H9 (cell line): ENCODE measurements around the gene STK25. TPM values are rescaled to one million over a fixed set of nuclear protein-coding genes. Genes with fewer than 3 reads are reported as not detected.
"Not testable (repeated sequence)": the region's sequence is repeated elsewhere in the genome, so short reads cannot be mapped to it uniquely, and the experiment has no call there.

Source experiments
- DNase-seq: peaks from one replicate; pipeline ENCODE4 v3.0.0-alpha.2; 2017
- H2AFZ ChIP-seq: one replicate; pipeline ENCODE4 v1.6.1; 2013; ENCODE audit warnings: mild to moderate bottlenecking, low read length, control low read depth, moderate library complexity
- H2AK5ac ChIP-seq: 2 replicates; pipeline ENCODE4 v1.6.1; 2013; ENCODE audit warnings: low read length, control low read depth, mixed read lengths; ENCODE audit not compliant: insufficient read length
- H2BK120ac ChIP-seq: one replicate; pipeline ENCODE4 v1.6.1; 2013; ENCODE audit warnings: low read depth, mild to moderate bottlenecking, low read length, control low read depth, inconsistent platforms; ENCODE audit not compliant: poor library complexity, severe bottlenecking
- H2BK12ac ChIP-seq: 2 replicates; pipeline ENCODE4 v1.6.1; 2013; ENCODE audit warnings: low read length, control low read depth, mixed read lengths, low read depth; ENCODE audit not compliant: insufficient read length
- H2BK15ac ChIP-seq: 2 replicates; pipeline ENCODE4 v1.6.1; 2013; ENCODE audit warnings: low read depth, low read length, control low read depth
- H2BK20ac ChIP-seq: one replicate; pipeline ENCODE4 v1.6.1; 2013; ENCODE audit warnings: low read depth, mild to moderate bottlenecking, low read length, control low read depth, inconsistent platforms; ENCODE audit not compliant: poor library complexity, severe bottlenecking
- H2BK5ac ChIP-seq: 2 replicates; pipeline ENCODE4 v1.6.1; 2013; ENCODE audit warnings: low read length, control low read depth, mixed read lengths; ENCODE audit not compliant: insufficient read length
- H3K14ac ChIP-seq: 2 replicates; pipeline ENCODE4 v1.6.1; 2013; ENCODE audit warnings: low read length, control low read depth; ENCODE audit not compliant: insufficient read depth
- H3K18ac ChIP-seq: 2 replicates; pipeline ENCODE4 v1.6.1; 2013; ENCODE audit warnings: low read depth, mild to moderate bottlenecking, mixed read lengths, low read length, control low read depth; ENCODE audit not compliant: insufficient read length
- H3K23ac ChIP-seq: 2 replicates; pipeline ENCODE4 v1.6.1; 2013; ENCODE audit warnings: low read length, control low read depth, mixed read lengths, low read depth; ENCODE audit not compliant: insufficient read length
- H3K23me2 ChIP-seq: 2 replicates; pipeline ENCODE4 v1.6.1; 2013; ENCODE audit warnings: low read depth, mild to moderate bottlenecking, mixed read lengths, low read length, control low read depth; ENCODE audit not compliant: insufficient read length, poor library complexity, severe bottlenecking
- H3K27ac ChIP-seq: 2 replicates; pipeline ENCODE4 v1.5.1; 2013; ENCODE audit warnings: low read length, control low read depth, mixed read lengths, low read depth; ENCODE audit not compliant: insufficient read length
- H3K27me3 ChIP-seq: 2 replicates; pipeline ENCODE4 v1.6.1; 2013; ENCODE audit warnings: low read length, control low read depth, inconsistent platforms; ENCODE audit not compliant: insufficient read depth
- H3K4ac ChIP-seq: 2 replicates; pipeline ENCODE4 v1.6.1; 2013; ENCODE audit warnings: low read depth, mild to moderate bottlenecking, control low read depth, inconsistent platforms, low read length, moderate library complexity
- H3K4me1 ChIP-seq: 2 replicates; pipeline ENCODE4 v1.6.1; 2013; ENCODE audit warnings: low read length, control low read depth, inconsistent platforms; ENCODE audit not compliant: insufficient read depth
- H3K4me2 ChIP-seq: 2 replicates; pipeline ENCODE4 v1.6.1; 2013; ENCODE audit warnings: low read length, control low read depth, mixed read lengths; ENCODE audit not compliant: insufficient read length, insufficient read depth
- H3K56ac ChIP-seq: 2 replicates; pipeline ENCODE4 v1.6.1; 2013; ENCODE audit warnings: low read depth, mild to moderate bottlenecking, mixed read lengths, low read length, control low read depth; ENCODE audit not compliant: insufficient read length
- H3K79me1 ChIP-seq: 2 replicates; pipeline ENCODE4 v1.6.1; 2013; ENCODE audit warnings: low read depth, mild to moderate bottlenecking, moderate library complexity, low read length, control low read depth, inconsistent platforms; ENCODE audit not compliant: insufficient read depth, poor library complexity, severe bottlenecking
- H3K79me2 ChIP-seq: 2 replicates; pipeline ENCODE4 v1.6.1; 2013; ENCODE audit warnings: low read length, control low read depth, inconsistent platforms; ENCODE audit not compliant: insufficient read depth
- H3K9ac ChIP-seq: 2 replicates; pipeline ENCODE4 v1.6.1; 2013; ENCODE audit warnings: low read length, control low read depth, mixed read lengths; ENCODE audit not compliant: insufficient read length; ENCODE audit errors: extremely low read depth
- H3K9me3 ChIP-seq: one replicate; pipeline ENCODE4 v1.6.1; 2013; ENCODE audit warnings: low read depth, low read length, inconsistent platforms; ENCODE audit not compliant: control insufficient read depth
- H3T11ph ChIP-seq: one replicate; pipeline ENCODE4 v1.6.1; 2013; ENCODE audit warnings: mild to moderate bottlenecking, low read length, control low read depth, inconsistent platforms
- H4K20me1 ChIP-seq: one replicate; pipeline ENCODE4 v1.6.1; 2013; ENCODE audit not compliant: control insufficient read depth, insufficient read length, insufficient read depth
- H4K5ac ChIP-seq: 2 replicates; pipeline ENCODE4 v1.6.1; 2013; ENCODE audit warnings: low read depth, mild to moderate bottlenecking, mixed read lengths, low read length, control low read depth; ENCODE audit not compliant: insufficient read length
- H4K8ac ChIP-seq: replicated peaks from 2 replicates; pipeline ENCODE4 v1.6.1; 2013; ENCODE audit warnings: low read length, control low read depth, mixed read lengths, low read depth; ENCODE audit not compliant: insufficient read length
- H4K91ac ChIP-seq: 2 replicates; pipeline ENCODE4 v1.6.1; 2013; ENCODE audit warnings: low read depth, mild to moderate bottlenecking, moderate library complexity, mixed read lengths, low read length, control low read depth; ENCODE audit not compliant: insufficient read length
- H3K27ac Mint-ChIP-seq, 3 experiments: 2 replicates in 2 of 3; 3 replicates in 1 of 3; pipeline ENCODE4 v1.8.0; 2020 to 2021; ENCODE audit warnings: mixed read lengths in 3 of 3, mild to moderate bottlenecking in 1 of 3, moderate library complexity in 1 of 3
- H3K27me3 Mint-ChIP-seq: 2 replicates; pipeline ENCODE4 v1.8.0; 2021; ENCODE audit warnings: low read depth, mild to moderate bottlenecking, moderate library complexity, mixed read lengths
- H3K36me3 Mint-ChIP-seq, 3 experiments: 2 replicates in 2 of 3; 3 replicates in 1 of 3; pipeline ENCODE4 v1.8.0; 2020 to 2021; ENCODE audit warnings: low read depth in 3 of 3, mixed read lengths in 3 of 3; ENCODE audit not compliant: insufficient read depth in 1 of 3
- H3K4me1 Mint-ChIP-seq, 2 experiments: 2 replicates each; pipeline ENCODE4 v1.8.0; 2020; ENCODE audit warnings: mixed read lengths in 2 of 2
- H3K4me3 Mint-ChIP-seq, 2 experiments: 2 replicates in 1 of 2; 3 replicates in 1 of 2; pipeline ENCODE4 v1.8.0; 2020 to 2021; ENCODE audit warnings: mild to moderate bottlenecking in 2 of 2, mixed read lengths in 2 of 2, moderate library complexity in 1 of 2
- H3K9me3 Mint-ChIP-seq, 2 experiments: 2 replicates in 1 of 2; 3 replicates in 1 of 2; pipeline ENCODE4 v1.8.0; 2020; ENCODE audit warnings: mild to moderate bottlenecking in 2 of 2, mixed read lengths in 2 of 2, moderate library complexity in 1 of 2
- CTCF ChIP-seq: fragments of 200-600 bp; sonication (generic); conservative IDR thresholded peaks from 3 replicates; pipeline ENCODE4 v1.8.0; 2021; ENCODE audit warnings: antibody characterized with exemption, mild to moderate bottlenecking
- WGBS: extraction: QIAGEN DNeasy Blood & Tissue Kit; methylation state at CpG from one replicate; pipeline ENCODE4 v1.1.7; 2013; ENCODE audit warnings: missing lambda C conversion rate, low lambda C conversion rate, mixed read lengths; ENCODE audit not compliant: insufficient read length; ENCODE audit errors: extremely low coverage; 5-methylcytosine and 5-hydroxymethylcytosine counted together
- total RNA-seq: library from RNA; stranded (reverse); gene quantifications from 2 replicates; pipeline ENCODE4 v1.2.1, GENCODE V29; 2021

Gene STK25
- total RNA-seq, 1 experiment from 2014 or later = 189 TPM

GRCh38 chr2:241506793-241507429 is 1.5 kb downstream of the STK25 start:
- Mint-ChIP-seq H3K9me3 (no peaks in the 10 kb centered on the region), H3K27me3 (peaks cover 14% of the 10 kb centered on the region), H3K36me3 (peaks cover 3 to 17% (median 9%) of the 10 kb centered on the region in 3 experiments), H3K4me1 (peaks cover 15 to 28% of the 10 kb centered on the region in 2 experiments), H3K27ac (peak overlapping the region in 2 of 3 experiments; percentile 55 to 77; a peak in 1 of 7 replicates), H3K4me3 (peak overlapping the region; percentile 87 to 95)
- Histone ChIP-seq H2BK120ac (no peak overlapping the region), H2AK5ac (no peak overlapping the region), H3K56ac (no peak overlapping the region), H3K4me2 (peak overlapping the region; percentile 73), H3K4me1 (peaks cover 2% of the 10 kb centered on the region; the same call in 1 of the 2 replicates), H3K23me2 (peaks cover 17% of the 10 kb centered on the region), H3K4ac (no peak overlapping the region), H4K8ac (no peak overlapping the region), H3K9ac (peak overlapping the region; percentile 52), H3K79me1 (peaks cover 13% of the 10 kb centered on the region), H2AFZ (no peak overlapping the region), H3K9me3 (no peaks in the 10 kb centered on the region), H3K27ac (no peak overlapping the region), H3K14ac (no peak overlapping the region), H2BK5ac (no peak overlapping the region), H3K79me2 (peaks cover 16% of the 10 kb centered on the region; the same call in 1 of the 2 replicates), H2BK15ac (no peak overlapping the region), H3K27me3 (no peaks in the 10 kb centered on the region), H3K18ac (no peak overlapping the region), H2BK20ac (no peak overlapping the region), H4K5ac (no peak overlapping the region), H3K23ac (no peak overlapping the region), H2BK12ac (no peak overlapping the region), H4K20me1 (no peaks in the 10 kb centered on the region), H3T11ph (no peak overlapping the region), H4K91ac (no peak overlapping the region)
- TF ChIP-seq CTCF = no peak
- no CpG with 5 or more reads among the region's 19 CpGs for WGBS
- no peak for DNase-seq

- H3K27ac ChIP-seq, H4K8ac ChIP-seq, H2AFZ ChIP-seq, H2AK5ac ChIP-seq, H4K5ac ChIP-seq, H3K9ac ChIP-seq, H2BK12ac ChIP-seq, H3K4me1 ChIP-seq, H3K9me3 ChIP-seq, H4K91ac ChIP-seq, H2BK5ac ChIP-seq, H3K4ac ChIP-seq, H2BK15ac ChIP-seq, H3K27ac Mint-ChIP-seq, H3K9me3 Mint-ChIP-seq, H3K56ac ChIP-seq, DNase-seq, H3K27me3 ChIP-seq, H2BK120ac ChIP-seq, H3K14ac ChIP-seq, H4K20me1 ChIP-seq, H3K23ac ChIP-seq, H3K18ac ChIP-seq, H3K4me2 ChIP-seq, H2BK20ac ChIP-seq, H3T11ph ChIP-seq: not testable (repeated sequence)
- peaks cover 16% of the 10 kb centered on the region; the same call in 1 of the 2 replicates for H3K79me2 ChIP-seq
- H3K4me3 Mint-ChIP-seq = peak overlapping the region; percentile 87 to 95; a peak in 3 of 5 replicates
- H3K36me3 Mint-ChIP-seq = peaks cover 3 to 21% (median 13%) of the 10 kb centered on the region in 3 experiments
- H3K4me1 Mint-ChIP-seq = peaks cover 15 to 28% of the 10 kb centered on the region in 2 experiments
- H3K27me3 Mint-ChIP-seq = peaks cover 14% of the 10 kb centered on the region
- H3K79me1 ChIP-seq = peaks cover 13% of the 10 kb centered on the region
- WGBS = no CpG with 5 or more reads among the region's 11 CpGs
- H3K23me2 ChIP-seq = peaks cover 17% of the 10 kb centered on the region
Observed at GRCh38 chr2:241506317-241506716, 2.1 kb downstream of the STK25 start.
